Stimulated activated CD8-positive, alpha-beta memory T cell treated with anti-CD3 and anti-CD28 coated beads, Interleukin-4, amount 100 ng/mL, for 24 hours (primary cell): ENCODE data around the gene SLC27A2.

Experiments
- DNase-seq: peaks from one replicate; pipeline ENCODE4 v3.0.0-alpha.2; 2020; ENCODE audit warnings: low read depth

SLC27A2 gene

GRCh38 chr15:50190723-50191122 is 8.7 kb downstream of the SLC27A2 start:
- no peak for DNase-seq

DNA sequence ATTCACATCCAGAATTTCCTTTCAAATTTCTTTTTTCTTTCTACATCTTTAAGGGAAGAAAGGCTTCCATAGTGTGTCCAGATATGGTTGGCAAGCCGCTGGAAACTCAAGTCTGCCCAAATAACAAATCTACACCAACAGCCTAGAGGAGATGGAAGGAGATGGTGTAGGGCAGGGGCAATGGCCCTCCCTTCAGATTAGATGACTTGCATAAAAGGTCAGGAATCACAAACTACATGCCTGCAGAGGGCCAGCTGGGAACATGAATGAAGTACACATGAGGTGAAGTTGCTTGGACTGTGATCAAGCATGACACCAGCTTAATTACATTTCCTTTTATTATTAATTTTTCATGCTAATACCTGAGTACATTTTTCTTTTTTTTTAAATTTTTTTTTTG is 10.2 kb downstream of the SLC27A2 start:
- DNase-seq = no peak

- DNase-seq = no peak
These were observed 11.1 kb downstream of the SLC27A2 start for GRCh38 chr15:50192926-50193620.

GRCh38 chr15:50202003-50202402 is 20.0 kb downstream of the SLC27A2 start:
- no peak for DNase-seq

DNA sequence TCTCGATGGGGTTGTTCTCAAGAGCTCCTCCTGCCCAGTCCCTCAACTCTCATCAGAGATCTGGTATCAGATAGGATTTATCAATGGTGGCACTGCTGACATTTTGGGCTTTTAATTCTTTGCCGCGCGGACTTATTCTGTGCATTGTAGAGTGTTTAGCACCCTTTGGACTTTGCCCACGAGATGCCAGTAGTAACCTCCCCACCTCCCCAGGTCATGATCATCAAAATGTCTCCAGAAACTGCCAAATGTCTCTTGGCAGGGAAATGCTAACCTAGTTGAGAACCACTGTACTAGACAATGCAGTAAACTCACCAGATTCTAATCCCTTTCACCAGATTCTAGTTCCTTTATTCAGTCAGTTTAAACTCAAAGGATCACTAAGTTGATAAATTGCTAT is 24.0 kb downstream of the SLC27A2 start:
- DNase-seq = no peak

DNA sequence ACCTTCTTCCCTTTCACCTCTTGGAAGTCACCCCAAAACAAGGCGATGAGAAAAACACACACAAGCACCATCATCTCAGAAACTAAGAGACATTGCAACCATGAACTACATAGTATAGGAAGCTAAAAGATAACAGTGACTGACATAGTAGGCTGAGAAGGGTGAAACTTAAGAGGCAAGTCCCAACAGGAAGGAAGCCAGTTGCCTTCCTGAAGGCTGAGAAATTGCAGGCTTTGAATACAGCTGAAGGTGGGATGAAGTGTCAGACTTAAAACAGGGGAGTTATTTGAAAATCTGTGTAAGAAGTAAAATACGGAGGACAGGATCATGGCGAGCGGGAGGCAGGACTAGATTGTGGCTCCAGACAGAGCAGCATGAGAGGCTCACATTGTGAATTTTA is 27.8 kb downstream of the SLC27A2 start:
- no peak for DNase-seq

GRCh38 chr15:50210462-50211157 is 28.6 kb downstream of the SLC27A2 start:
- no peak for DNase-seq

DNA sequence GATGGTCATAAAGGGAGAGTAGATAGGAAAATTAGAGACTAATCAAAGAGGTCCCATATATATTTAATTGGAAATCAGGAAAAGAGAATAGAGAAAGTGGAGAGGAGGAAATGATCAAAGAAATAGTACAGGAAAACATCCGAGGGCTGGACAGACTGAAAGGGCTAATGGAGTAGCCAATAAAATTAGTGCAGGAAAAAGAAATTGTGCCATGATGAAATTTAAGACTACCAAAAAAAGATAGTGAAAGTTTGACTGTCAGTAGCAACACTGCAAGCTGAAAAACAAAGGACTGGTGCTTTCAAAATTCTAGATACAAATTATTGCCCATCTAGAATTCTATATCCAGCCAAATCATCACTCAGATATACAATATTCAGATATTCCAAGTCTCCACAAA is 36.3 kb downstream of the SLC27A2 start:
- no peak for DNase-seq

GRCh38 chr15:50218691-50219090 is 36.7 kb downstream of the SLC27A2 start:
- no peak for DNase-seq

DNA sequence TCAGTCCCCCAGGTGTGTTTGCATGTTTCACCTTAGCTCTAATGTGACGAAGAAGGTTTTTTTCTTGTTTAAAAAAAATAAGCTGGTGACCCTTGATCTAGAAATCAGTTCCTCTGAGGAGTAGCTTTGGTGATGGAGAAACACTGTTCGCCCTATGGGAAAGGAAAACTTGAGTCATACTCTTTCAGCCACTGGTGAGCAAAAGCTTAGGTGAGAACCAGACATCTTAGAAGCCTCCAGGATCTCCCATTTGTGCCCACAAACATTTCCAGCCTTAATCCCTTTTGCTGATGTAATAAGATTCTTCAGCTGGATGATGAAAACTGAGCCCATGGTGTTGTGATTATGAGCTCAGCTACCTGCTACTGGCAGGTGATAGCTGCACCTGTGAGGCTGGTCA is 37.8 kb downstream of the SLC27A2 start:
- DNase-seq = no peak

DNA sequence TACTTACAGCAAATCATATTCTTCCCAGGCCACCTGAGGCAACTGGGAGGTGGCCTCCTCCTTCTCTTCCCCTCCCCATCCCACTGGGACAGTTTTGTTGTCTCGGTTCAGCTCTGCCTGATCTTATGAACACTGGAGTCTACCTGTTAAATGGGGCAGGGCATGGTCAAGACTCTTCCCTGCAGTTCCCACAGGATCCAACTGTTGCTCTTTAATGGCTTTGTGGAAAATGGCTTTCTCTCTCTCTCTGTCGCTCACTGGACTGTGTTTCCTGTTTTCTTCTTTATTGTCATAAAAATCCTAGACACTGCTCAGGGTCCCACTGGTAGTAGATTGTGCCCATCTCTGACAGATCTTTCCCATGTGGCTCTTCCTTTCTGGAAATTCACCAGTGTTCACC is 40.2 kb downstream of the SLC27A2 start:
- no peak for DNase-seq

DNA sequence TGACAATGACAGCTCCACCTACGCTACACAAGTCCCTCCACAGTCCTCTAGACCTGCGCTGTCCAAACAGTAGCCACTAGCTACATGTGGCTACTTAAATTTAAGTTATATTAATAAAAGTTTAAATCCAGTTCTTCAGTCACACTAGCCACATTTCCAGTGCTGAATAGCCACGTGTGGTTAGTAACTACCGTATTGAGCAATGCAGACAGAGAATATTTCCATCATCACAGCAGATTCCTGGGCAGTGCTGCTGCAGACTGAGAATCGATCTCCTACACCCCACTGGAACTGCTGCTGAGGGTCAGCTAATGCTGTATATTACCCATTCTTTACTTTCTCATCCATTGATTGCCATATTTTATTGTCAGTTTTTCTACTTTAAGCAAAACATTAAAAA is 42.6 kb downstream of the SLC27A2 start:
- no peak for DNase-seq

DNA sequence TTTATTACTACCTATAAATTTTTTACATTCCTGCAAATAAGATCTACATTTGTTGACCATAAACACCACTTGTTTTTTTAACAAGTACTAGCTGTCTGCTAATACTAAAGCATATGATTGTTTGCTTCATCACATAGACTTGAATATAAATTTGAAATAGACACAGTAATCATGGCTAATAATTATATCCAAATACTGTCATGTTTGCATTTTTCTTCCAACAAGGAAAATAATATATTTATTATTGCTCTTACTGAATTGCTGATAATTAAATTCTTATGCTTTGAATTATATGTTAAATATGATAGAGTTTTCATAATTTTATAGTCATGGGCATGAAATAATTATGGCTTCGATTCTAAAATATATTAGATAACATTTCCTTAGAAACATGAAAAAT is 43.1 kb downstream of the SLC27A2 start:
- DNase-seq = no peak

GRCh38 chr15:50225938-50226337 is 43.9 kb downstream of the SLC27A2 start:
- DNase-seq = no peak

DNA sequence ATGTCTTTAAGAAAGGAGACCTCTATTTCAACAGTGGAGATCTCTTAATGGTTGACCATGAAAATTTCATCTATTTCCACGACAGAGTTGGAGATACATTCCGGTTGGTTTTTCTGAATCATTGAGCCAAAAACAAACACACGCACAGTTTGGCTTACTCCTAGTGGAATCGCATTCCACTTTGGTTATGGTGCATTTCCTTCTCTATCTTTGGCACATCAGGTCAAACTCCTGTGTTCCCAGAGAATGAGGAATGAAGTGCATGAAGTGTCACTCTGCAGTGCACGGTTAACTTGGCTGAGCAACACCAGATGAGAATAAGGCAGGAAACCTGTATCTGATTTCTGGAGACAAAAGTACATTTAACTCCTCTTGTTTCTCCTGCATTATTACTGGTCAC is 45.1 kb downstream of the SLC27A2 start:
- no peak for DNase-seq

GRCh38 chr15:50228866-50229265 is 46.9 kb downstream of the SLC27A2 start:
- DNase-seq = no peak

- DNase-seq = no peak
These were observed 47.3 kb downstream of the SLC27A2 start for GRCh38 chr15:50229336-50229735.

DNA sequence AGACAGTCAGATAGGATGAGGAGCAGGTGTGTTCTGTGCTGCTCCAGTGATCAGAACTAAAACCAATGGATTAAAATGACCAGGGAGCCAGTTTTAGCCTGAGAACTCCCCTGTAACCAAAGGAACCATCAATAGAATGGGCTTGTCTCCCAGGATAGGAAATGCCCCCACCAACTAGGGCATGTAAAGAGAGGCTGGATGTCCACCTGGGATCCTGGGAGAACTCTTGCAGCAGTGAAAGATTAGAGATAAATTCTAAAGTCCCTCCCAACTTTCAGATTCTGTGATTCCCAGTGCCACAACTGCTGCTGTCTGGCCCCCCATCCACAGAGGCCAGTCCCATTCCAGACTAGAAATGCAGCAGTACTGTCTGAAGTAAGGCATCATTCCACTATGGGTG is 49.8 kb downstream of the SLC27A2 start:
- DNase-seq = no peak

DNA sequence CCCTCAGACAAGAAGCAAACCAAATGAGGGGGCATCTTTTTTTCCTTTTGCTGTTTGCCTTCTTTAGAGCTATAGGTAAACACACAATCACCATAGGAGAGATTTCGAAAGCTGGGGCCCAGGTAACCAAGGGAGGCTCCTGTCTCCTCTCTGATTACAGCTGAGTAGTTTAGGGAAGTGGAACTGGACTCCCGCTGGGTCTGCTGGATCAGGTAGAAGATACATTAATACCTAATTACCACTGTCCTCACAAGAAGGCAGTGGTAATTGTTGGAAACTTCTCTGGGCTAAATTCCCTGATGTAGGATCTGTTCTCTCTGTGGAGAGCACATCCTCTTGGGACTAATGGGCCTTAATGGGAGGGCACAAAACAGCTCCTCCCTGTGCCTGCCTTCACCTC is 50.8 kb downstream of the SLC27A2 start:
- DNase-seq = no peak

DNA sequence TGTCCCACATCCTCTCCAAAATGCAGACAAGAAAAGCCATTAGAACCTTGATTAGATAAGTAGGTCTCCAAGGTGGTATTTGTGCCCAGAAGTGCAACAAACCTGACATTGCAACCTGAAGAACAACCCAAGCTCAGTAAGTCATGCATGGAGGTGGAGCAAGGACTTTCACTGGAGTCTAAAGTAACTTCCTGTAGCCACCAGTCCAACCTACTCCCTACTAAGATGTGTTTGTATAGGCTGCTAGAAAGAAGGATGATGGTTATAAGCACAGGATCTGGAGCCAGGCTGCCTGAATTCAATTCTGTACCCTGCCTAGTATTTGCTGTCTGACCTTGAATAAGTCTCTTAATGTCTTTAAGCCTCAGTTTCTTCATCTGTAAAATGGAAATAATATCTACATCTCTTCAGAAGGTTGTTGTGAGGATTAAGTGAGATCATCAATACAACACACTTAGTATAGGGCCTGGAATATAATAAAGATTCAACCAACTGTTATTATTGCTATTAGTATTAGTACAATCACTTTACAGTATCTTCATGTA is 51.3 kb downstream of the SLC27A2 start:
- no peak for DNase-seq

DNA sequence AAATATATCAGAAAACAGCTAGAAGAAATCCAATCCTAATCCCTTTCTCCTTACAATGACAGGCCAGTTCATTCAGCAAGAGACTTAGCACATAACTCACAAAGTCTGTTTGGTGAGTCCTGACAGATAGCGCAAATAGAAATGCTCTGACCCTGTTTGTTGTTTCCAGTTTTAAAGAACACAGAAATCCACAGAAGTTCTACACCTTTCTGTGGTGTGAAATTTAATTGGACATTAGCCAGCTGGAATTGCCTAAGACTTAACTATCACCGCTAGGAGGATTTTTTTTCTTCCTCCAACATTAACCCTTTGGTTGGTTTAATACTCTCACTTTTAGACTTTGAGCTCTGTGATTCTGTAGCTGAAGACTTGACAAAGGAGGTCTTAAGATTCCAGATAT is 52.8 kb downstream of the SLC27A2 start:
- no peak for DNase-seq

GRCh38 chr15:50235794-50236193 is 53.8 kb downstream of the SLC27A2 start:
- DNase-seq = no peak

DNA sequence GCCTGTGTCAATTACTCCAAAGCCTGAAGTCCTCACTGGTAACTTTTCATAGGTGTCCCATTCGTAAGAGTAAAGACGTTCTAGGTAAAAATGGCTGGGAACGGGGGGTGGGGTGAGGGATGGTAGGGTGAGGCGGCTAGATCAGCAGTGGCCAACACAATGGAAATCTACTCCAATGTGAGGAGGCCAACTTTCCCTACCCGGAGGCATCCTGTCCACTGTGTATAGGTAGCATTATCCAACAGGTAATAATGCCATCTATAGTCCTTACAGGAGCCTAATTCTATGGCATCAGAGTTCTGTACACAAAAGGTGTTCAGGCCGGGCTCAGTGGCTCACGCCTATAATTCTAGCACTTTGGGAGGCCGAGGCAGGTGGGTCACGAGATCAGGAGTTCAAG is 54.4 kb downstream of the SLC27A2 start:
- DNase-seq = no peak

GRCh38 chr15:50238255-50238654 is 56.3 kb downstream of the SLC27A2 start:
- DNase-seq = no peak
